ENCODE results near the gene NLRP9.

DNA sequence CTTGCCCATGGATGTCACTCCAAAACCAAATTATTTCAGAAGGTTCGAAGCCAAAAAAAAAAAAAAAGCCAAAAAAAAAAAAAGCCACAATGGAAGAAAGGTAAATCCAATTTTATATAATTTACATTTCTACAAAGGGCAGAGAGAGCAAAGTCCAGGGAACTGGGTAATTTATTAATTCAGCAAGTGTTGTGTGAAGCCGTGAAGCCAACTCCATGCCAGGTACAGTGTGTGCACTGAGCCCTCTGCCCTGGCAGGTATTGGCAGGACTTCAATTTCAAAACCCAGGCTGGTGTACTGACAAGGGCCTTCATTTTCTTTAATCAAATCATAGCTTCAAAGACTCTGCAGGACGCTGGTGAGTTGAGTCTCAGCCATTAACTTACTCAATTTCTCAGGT, 15.2 kb upstream of the NLRP9 start:
- TF ChIP-seq YY1 (IDR thresholded peaks at IDR 0.05; ENCODE audit: insufficient read depth, insufficient read length) (no peak), ZNF274 (IDR thresholded peaks at IDR 0.05; ENCODE audit: low read depth, low read length) (no peak)

All from NT2/D1 (cell line).